Measurements from ENCODE around the gene C11orf97. TPM values are rescaled to one million over a fixed set of nuclear protein-coding genes. Genes with fewer than 3 reads are reported as not detected.

Gene C11orf97
- total RNA-seq, 1 experiment from 2014 or later, result not detected

DNA sequence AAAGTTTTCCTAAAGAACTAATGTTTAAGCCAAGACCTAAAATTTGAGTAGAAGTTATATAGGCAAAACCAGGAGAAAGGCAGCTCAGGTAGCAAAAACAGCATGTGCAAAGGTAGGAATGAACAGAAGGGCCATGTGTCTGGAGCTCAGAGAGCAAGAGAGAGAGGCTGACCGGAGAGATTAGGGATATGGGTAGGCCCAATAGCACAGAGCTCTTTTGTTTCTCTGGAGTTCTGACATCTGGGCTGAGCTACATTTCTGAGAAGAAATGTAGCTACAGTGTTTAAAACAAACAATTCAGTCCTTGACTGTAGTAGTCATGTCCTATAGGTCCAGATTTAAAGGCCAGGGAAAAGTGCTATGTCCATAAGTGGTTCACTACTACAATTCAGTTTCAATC, 4.5 kb downstream of the C11orf97 start:
- H3T11ph ChIP-seq (ENCODE audit: low read length), result no peak overlapping the region
- no peak overlapping the region for H2BK12ac ChIP-seq (ENCODE audit: insufficient read length, low read depth, low read length)
- H4K5ac ChIP-seq (ENCODE audit: insufficient read length, low read depth, low read length), result no peak overlapping the region
- H3K27me3 ChIP-seq (ENCODE audit: insufficient read depth, low read length), result no peaks in the 10 kb centered on the region; the same call in 1 of the 2 replicates
- H2BK5ac ChIP-seq (ENCODE audit: insufficient read length, low read length), result no peak overlapping the region
- TF ChIP-seq, protein P1, sequence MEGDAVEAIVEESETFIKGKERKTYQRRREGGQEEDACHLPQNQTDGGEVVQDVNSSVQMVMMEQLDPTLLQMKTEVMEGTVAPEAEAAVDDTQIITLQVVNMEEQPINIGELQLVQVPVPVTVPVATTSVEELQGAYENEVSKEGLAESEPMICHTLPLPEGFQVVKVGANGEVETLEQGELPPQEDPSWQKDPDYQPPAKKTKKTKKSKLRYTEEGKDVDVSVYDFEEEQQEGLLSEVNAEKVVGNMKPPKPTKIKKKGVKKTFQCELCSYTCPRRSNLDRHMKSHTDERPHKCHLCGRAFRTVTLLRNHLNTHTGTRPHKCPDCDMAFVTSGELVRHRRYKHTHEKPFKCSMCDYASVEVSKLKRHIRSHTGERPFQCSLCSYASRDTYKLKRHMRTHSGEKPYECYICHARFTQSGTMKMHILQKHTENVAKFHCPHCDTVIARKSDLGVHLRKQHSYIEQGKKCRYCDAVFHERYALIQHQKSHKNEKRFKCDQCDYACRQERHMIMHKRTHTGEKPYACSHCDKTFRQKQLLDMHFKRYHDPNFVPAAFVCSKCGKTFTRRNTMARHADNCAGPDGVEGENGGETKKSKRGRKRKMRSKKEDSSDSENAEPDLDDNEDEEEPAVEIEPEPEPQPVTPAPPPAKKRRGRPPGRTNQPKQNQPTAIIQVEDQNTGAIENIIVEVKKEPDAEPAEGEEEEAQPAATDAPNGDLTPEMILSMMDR (conservative IDR thresholded peaks at IDR 0.05), result no peak
- no peaks in the 10 kb centered on the region for H4K20me1 ChIP-seq (ENCODE audit: control insufficient read depth, insufficient read depth, insufficient read length)
- no peak overlapping the region for H2AK5ac ChIP-seq (ENCODE audit: insufficient read length, low read length)
- peaks cover 6 to 9% of the 10 kb centered on the region in 2 experiments; a peak in 3 of 4 replicates for H3K4me1 Mint-ChIP-seq
- no peak overlapping the region for H3K56ac ChIP-seq (ENCODE audit: insufficient read length, low read depth, low read length)
- H3K36me3 Mint-ChIP-seq (ENCODE audit: insufficient read depth in 1 of 3, low read depth in 3 of 3), result no peaks in the 10 kb centered on the region
- no peak overlapping the region for H3K27ac ChIP-seq (ENCODE audit: insufficient read length, low read depth, low read length)
- H4K8ac ChIP-seq (replicated peaks; ENCODE audit: insufficient read length, low read depth, low read length), result no peak overlapping the region
- H3K9ac ChIP-seq (ENCODE audit: extremely low read depth, insufficient read length, low read length), result no peak overlapping the region
- peaks cover 47% of the 10 kb centered on the region for H3K27me3 Mint-ChIP-seq (ENCODE audit: low read depth)
- no peak overlapping the region for H3K4me3 Mint-ChIP-seq
- H3K79me2 ChIP-seq (ENCODE audit: insufficient read depth, low read length), result peaks cover 1% of the 10 kb centered on the region; the same call in 1 of the 2 replicates
- peaks cover 10% of the 10 kb centered on the region for H3K23me2 ChIP-seq (ENCODE audit: insufficient read length, low read depth, low read length, poor library complexity, severe bottlenecking)
- H3K4me2 ChIP-seq (ENCODE audit: insufficient read depth, insufficient read length, low read length), result no peak overlapping the region
- H3K18ac ChIP-seq (ENCODE audit: insufficient read length, low read depth, low read length), result no peak overlapping the region
- no peak overlapping the region for H3K14ac ChIP-seq (ENCODE audit: insufficient read depth, low read length)
- H3K4ac ChIP-seq (ENCODE audit: low read depth, low read length), result no peak overlapping the region
- no peaks in the 10 kb centered on the region; a peak in 1 of 5 replicates for H3K9me3 Mint-ChIP-seq
- H3K79me1 ChIP-seq (ENCODE audit: insufficient read depth, low read depth, low read length, poor library complexity, severe bottlenecking), result no peaks in the 10 kb centered on the region
- no peak for DNase-seq
- no peak overlapping the region for H2BK15ac ChIP-seq (ENCODE audit: low read depth, low read length)
- H2BK20ac ChIP-seq (ENCODE audit: low read depth, low read length, poor library complexity, severe bottlenecking), result no peak overlapping the region
- no peak overlapping the region for H4K91ac ChIP-seq (ENCODE audit: insufficient read length, low read depth, low read length)
- no CpG with 5 or more reads among the region's 1 CpG for WGBS (ENCODE audit: extremely low coverage, insufficient read length, low lambda C conversion rate)
- H3K9me3 ChIP-seq (ENCODE audit: control insufficient read depth, low read depth, low read length), result no peaks in the 10 kb centered on the region
- no peak overlapping the region for H3K23ac ChIP-seq (ENCODE audit: insufficient read length, low read depth, low read length)
- H3K27ac Mint-ChIP-seq, result no peak overlapping the region
- H2AFZ ChIP-seq (ENCODE audit: low read length), result no peak overlapping the region
- H2BK120ac ChIP-seq (ENCODE audit: low read depth, low read length, poor library complexity, severe bottlenecking), result no peak overlapping the region
- peaks cover 2% of the 10 kb centered on the region; the same call in 1 of the 2 replicates for H3K4me1 ChIP-seq (ENCODE audit: insufficient read depth, low read length)

Data from H9 (cell line).